Fibroblast of pulmonary artery (primary cell): ENCODE results near the gene NKAP.
A peak's percentile ranks its signal among the peaks of the same experiment; 100 is the strongest.

ENCODE experiments used
- DNase-seq: peaks from one replicate; pipeline ENCODE4 v3.0.0-alpha.2; 2010; ENCODE audit warnings: low read depth
- H3K4me3 ChIP-seq: replicated peaks from 2 replicates; pipeline ENCODE4 v1.5.1; 2011; ENCODE audit warnings: low read depth, mild to moderate bottlenecking, control low read depth, low read length, moderate library complexity
- CTCF ChIP-seq: IDR thresholded peaks from 2 replicates; pipeline ENCODE4 v1.5.1; 2011; ENCODE audit warnings: mild to moderate bottlenecking, control low read depth, low read length, inconsistent platforms; ENCODE audit errors: missing control alignments

NKAP gene

DNA sequence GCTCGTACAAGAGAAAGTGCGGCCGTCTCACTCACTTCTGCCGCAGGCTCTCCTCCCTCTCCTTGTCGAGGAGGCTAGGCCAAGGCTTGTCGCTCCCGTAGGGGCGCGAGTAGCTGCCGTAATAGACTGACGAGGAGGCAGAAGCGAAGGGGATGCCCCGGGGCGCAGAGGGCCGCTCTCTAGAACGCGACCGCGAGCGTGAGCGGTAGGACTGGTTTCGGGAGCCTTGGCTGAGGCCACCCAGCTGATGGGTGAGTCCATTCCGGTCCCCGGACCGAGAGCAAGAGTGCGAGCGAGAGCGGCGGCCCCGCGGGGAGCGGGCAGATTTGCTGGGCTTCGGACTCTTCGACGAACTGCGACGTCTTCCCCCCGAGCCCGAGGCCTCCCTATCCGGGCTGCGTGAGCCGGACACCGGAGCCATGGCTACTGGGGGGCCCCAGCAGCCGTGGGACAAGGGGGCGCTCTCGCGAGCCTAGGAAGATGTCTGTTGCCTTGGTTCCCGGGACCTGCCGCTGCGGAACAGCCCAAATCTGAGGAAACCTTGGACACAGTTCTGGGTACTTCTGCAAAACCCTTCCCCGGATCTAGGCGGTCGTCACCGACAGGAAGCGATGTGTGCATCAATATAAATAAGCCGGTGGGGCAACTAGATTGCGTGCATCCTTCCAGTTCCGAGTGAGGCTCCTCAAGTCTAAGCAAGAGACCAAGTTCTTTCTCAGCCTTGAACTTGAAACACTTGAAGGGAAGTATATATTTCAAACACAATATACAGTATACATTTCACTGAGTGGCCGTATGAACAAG lies at the start of gene NKAP:
Gene NKAP (minus strand): TSS at position 567 of the 804 bp plus-strand sequence. CDS start 146 bp downstream, at position 421.
- peak; percentile 96 for DNase-seq
- no peak for TF ChIP-seq CTCF
- H3K4me3 ChIP-seq, result peak within 1 kb of the TSS; percentile 74

DNA sequence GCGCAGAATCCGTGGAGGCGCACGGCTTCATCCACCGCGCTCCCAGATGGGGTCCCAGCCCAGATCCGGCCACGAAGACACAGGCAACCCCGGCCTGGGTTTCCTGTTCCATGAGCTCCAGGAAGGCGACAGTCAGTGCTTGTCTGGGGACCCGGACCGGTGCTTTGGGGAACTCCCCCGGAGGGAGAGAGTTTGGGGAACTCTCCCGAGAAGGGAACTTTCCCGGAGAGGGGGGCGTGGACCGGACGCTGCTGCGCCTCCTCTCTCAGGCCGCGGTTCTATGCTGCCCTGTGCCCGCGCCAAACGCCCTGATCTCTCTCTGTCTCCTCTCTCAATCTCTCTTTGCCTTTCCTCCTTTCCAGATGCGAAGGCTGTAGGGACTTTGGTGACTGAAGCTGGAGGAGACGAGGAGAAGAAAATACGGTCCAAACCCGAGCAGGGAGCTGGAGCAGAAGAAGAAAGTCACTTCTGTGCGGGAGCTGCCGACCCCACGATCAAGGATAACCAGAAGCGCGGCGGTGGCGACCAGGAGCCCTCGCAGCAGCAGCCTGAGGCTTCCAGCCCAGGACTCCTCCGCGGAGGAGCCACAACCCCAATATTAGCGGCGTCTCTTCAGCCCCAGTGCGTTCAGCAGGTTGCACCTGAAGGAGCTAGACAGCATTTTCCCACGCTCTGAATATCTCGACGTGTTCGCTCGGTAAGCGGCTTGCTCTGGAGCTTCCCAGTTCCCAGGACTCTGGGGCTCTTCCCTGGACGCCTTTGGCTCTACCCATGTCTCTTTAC lies 47.6 kb upstream of the NKAP start:
- TF ChIP-seq CTCF, result no peak
- no peak for DNase-seq
- H3K4me3 ChIP-seq, result no peak overlapping the region

DNA sequence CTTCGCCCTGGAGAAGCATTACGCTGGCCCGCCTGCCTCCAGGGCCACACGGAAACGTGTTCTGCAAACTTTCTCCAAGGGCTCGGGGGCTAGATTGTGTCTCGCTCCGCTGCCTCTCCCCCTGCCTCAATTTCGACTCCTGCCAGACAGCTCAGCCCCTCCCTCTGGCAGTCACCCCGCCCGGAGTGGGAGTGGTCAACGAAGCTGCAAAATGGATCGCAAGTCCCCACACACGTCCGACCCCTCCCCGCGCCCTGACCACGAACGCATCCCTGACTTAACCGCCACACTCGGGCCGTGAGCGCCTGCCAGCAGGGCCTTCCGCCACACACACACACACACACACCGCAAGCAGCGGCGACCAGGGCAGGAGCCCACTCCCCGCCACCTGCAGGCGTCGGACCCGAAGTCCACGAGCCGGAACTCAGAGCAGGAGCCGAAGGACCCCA lies 47.0 kb upstream of the NKAP start:
- no peak overlapping the region for H3K4me3 ChIP-seq
- TF ChIP-seq CTCF, result no peak
- no peak for DNase-seq

GRCh38 chrX:119989905-119990555 lies 46.5 kb upstream of the NKAP start:
- no peak overlapping the region for H3K4me3 ChIP-seq
- no peak for DNase-seq
- TF ChIP-seq CTCF, result no peak

DNA sequence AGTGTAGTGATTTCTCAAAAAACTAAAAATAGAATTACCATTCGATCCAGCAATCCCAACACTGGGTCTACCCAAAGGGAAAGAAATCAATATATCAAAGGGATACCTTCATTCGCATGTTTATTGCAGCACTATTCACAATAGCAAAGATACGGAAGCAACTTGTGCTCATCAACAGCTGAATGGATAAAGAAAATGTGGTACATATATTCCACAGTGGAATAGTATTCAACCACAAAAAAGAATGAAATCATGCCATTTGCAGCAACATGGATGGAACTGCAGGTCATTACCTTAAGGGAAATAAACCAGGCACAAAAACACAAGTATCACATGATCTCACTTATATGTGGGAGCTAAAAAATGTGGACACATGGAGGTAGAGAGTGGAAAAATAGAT lies 42.7 kb upstream of the NKAP start:
- DNase-seq, result no peak
- H3K4me3 ChIP-seq, result no peak overlapping the region
- TF ChIP-seq CTCF, result no peak

DNA sequence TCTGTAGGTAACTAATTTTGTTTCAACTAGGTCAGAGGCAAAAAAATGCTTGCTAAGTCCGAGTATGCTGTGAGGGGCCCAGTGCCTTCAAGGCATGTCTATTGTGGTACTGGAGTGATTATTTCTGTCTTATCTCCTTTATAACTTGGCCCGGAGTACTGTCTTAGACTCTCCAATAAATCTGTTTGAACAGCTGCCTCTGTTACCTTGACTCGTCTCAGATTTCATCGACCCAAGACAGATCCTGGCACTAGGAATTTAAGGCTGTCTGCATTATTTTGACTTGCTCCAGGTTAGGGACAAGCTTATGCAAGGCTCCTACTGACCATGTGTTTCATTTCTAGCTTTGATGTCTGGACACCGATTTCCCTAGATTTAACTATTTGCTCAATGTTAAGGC lies 41.1 kb upstream of the NKAP start:
- H3K4me3 ChIP-seq, result no peak overlapping the region
- DNase-seq, result no peak
- TF ChIP-seq CTCF, result no peak
